ENCODE data around the gene PFN1. TPM values are rescaled to one million over a fixed set of nuclear protein-coding genes. Genes with fewer than 3 reads are reported as not detected.
A peak's percentile ranks its signal among the peaks of the same experiment; 100 is the strongest.

The PFN1 gene
- total and polyA plus RNA-seq, 10 of the 15 experiments (the other 5 are each of a cell fraction or from before 2014, with no cell fraction given): 154 to 3,892 (median 1,918) TPM

DNA sequence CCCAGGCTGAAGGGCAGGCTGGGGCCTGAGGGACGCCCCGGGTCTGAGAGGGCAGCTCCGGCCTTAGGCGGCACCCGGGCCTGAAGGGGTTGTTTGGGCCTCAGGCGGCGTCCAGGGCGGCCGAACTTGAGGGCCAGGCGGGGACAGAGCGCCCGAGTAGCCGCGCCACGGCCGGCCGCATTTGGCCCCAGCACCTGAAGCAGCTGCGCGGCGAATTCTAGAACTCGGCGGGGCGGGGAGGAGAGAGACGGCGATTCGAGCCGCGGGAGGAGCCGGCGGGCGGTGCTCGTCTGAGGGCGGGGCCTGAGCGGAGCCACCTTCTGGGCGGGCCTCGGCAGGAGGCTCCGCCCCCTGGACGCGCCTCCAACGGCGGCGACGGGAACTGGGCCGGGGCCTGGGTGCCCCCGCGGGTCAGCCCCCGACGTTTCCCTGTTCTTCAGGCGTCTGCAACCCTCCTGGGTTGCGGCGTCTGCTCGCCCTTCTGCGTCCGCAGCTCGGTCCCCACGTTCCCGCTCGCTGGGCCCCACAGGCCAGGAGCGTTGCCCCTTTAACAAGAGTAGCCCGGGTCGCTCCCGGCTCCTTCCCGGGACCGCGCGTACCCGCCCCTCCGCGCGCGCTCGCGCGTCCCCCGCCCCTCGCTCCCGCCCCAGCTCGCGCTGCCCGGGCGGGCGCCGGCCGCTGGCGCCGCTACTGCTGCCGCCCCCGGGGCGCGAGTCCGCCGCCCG is 49.1 kb upstream of the PFN1 start, which contains the start of the genes INCA1 and KIF1C (continued):
- TF ChIP-seq, protein P1, sequence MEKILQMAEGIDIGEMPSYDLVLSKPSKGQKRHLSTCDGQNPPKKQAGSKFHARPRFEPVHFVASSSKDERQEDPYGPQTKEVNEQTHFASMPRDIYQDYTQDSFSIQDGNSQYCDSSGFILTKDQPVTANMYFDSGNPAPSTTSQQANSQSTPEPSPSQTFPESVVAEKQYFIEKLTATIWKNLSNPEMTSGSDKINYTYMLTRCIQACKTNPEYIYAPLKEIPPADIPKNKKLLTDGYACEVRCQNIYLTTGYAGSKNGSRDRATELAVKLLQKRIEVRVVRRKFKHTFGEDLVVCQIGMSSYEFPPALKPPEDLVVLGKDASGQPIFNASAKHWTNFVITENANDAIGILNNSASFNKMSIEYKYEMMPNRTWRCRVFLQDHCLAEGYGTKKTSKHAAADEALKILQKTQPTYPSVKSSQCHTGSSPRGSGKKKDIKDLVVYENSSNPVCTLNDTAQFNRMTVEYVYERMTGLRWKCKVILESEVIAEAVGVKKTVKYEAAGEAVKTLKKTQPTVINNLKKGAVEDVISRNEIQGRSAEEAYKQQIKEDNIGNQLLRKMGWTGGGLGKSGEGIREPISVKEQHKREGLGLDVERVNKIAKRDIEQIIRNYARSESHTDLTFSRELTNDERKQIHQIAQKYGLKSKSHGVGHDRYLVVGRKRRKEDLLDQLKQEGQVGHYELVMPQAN (conservative IDR thresholded peaks at IDR 0.05): peak; percentile 99
- no peak for TF ChIP-seq IKZF2 (IDR thresholded peaks at IDR 0.05)
- TF ChIP-seq RUNX3 (IDR thresholded peaks at IDR 0.05; ENCODE audit: low read length): no peak
- TF ChIP-seq, protein P2, sequence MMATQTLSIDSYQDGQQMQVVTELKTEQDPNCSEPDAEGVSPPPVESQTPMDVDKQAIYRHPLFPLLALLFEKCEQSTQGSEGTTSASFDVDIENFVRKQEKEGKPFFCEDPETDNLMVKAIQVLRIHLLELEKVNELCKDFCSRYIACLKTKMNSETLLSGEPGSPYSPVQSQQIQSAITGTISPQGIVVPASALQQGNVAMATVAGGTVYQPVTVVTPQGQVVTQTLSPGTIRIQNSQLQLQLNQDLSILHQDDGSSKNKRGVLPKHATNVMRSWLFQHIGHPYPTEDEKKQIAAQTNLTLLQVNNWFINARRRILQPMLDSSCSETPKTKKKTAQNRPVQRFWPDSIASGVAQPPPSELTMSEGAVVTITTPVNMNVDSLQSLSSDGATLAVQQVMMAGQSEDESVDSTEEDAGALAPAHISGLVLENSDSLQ (IDR thresholded peaks at IDR 0.05): no peak
- TF ChIP-seq MEF2B (IDR thresholded peaks at IDR 0.05; ENCODE audit: partially characterized antibody, poor library complexity, severe bottlenecking): no peak
- TF ChIP-seq, protein P3, sequence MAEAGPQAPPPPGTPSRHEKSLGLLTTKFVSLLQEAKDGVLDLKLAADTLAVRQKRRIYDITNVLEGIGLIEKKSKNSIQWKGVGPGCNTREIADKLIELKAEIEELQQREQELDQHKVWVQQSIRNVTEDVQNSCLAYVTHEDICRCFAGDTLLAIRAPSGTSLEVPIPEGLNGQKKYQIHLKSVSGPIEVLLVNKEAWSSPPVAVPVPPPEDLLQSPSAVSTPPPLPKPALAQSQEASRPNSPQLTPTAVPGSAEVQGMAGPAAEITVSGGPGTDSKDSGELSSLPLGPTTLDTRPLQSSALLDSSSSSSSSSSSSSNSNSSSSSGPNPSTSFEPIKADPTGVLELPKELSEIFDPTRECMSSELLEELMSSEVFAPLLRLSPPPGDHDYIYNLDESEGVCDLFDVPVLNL (IDR thresholded peaks at IDR 0.05; ENCODE audit: low read depth, low read length): no peak
- TF ChIP-seq, protein P4, sequence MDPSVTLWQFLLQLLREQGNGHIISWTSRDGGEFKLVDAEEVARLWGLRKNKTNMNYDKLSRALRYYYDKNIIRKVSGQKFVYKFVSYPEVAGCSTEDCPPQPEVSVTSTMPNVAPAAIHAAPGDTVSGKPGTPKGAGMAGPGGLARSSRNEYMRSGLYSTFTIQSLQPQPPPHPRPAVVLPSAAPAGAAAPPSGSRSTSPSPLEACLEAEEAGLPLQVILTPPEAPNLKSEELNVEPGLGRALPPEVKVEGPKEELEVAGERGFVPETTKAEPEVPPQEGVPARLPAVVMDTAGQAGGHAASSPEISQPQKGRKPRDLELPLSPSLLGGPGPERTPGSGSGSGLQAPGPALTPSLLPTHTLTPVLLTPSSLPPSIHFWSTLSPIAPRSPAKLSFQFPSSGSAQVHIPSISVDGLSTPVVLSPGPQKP (IDR thresholded peaks at IDR 0.05; ENCODE audit: low read depth, low read length): no peak

Measured in GM12878 (cell line).